NCI-H2107 (cell line): ENCODE results near the gene NAPB.
A peak's percentile ranks its signal among the peaks of the same experiment; 100 is the strongest.
"Not testable (repeated sequence)": the region's sequence is repeated elsewhere in the genome, so short reads cannot be mapped to it uniquely, and the experiment has no call there.

ENCODE experiments used
- DNase-seq: peaks from one replicate; lab custom pipeline; 2025; lab: John Stamatoyannopoulos, UW

Gene NAPB

GRCh38 chr20:23420943-23421931, at the start of gene NAPB:
TSS of gene NAPB (minus strand) at chr20:23421488. CDS start at chr20:23421402, 86 bp downstream.
- peak; percentile 78 for DNase-seq

DNA sequence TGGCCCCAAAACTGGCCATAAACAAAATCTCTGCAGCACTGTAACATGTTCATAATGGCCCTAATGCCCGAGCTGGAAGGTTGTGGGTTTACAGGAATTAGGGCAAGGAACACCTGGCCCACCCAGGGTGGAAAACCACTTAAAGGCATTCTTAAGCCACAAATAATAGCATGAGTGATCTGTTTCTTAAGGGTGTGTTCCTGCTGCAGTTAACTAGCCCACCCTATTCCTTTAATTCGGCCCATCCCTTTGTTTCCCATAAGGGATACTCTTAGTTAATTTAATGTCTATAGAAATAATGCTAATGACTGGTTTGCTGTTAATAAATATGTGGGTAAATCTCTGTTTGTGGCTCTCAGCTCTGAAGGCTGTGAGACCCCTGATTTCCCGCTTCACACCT, 45.7 kb upstream of the NAPB start:
- not testable (repeated sequence) for DNase-seq

GRCh38 chr20:23461180-23461579, 39.9 kb upstream of the NAPB start:
- no peak for DNase-seq

DNA sequence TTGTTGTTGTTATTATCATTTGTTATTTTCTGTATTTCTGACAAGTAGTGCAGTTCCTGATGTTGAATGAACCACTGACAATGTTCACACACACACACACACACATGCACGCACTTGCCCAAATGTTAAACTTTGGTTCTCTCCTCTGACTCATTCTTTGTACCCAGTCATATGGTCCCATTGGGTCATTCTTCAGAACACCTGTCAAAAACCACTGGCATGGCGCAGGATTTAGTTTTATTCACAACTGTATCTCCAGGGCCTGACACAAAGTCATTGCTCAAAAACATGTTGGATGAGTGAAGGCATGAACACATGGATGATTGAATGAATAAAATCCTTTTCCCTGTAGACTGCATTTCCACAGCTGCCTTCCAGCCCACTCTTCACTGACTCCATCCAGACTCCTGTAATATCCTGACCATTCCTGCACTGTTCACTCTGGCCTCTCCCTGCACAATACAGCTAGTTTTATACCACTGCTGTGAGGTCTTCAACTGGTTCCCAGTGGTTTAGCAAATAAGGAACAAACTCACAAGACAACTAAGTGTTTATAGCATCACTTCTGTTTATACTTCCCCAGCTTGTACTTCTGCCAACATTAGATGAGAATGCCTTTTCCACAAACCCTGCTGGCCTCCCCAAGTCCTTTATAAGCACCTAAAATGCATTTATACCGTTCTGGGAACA, 38.3 kb upstream of the NAPB start:
- DNase-seq = no peak

- DNase-seq = no peak
Measured at GRCh38 chr20:23456873-23457272, 35.6 kb upstream of the NAPB start.

DNA sequence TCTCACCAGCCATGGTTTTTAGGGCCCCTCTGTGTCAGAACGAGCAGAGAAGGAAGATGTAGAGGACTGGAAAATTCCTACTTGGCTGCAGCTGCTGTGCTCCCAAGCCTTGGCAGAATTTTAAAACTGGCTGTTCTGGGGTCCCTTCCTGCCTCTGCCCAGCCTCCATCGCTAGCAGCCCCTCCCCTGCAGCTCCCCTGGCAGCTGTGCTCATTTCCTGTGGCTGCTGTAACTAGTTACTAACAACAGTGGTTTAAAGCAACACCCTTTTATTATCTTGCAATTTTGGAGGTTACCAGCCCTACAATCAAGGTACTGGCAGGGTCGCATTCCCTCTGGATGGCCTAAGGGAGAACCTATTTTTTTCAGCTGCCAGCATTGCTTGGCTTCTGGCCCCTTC, 35.1 kb upstream of the NAPB start:
- DNase-seq = no peak

DNA sequence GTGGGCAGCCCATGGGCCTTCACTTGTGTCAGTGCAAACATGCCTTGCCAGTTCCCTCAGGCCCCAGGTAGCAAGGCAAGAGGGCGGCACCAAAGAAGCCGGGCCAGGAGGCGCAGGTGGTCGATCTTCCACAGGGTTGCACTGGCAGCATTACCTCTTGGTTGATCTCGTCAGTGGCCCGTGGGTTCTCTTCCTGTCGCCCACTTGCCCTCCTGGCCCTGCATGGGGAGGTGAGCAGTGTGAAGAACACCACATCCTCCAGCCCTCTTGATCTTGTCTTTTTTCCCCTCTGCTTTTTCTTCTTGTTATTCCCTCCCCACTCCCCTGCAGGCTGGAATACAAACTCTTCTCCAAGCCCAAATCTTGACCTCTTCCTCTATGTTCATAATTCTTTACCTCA, 34.4 kb upstream of the NAPB start:
- DNase-seq = no peak

DNA sequence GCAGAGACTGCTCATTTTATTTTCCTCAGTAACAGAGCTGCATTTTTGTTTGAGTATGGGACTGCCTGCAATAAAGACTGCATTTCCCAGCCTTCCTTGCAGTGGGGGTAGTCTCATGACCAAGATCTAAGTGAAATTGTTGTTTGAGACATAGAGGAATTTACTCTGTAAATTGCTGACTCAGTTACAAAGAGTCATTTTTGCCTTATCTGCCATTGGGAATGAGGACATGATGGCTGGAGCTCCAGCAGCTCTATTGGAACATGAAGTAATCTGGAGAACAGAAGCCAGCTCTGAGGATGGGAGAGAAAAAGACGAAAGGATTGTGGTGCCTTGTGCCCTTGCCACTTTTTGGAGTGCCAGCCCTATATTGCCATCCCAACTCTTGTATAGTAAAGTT, 33.5 kb upstream of the NAPB start:
- no peak for DNase-seq

- DNase-seq = no peak
Measured at GRCh38 chr20:23453549-23454543, 32.6 kb upstream of the NAPB start.

DNA sequence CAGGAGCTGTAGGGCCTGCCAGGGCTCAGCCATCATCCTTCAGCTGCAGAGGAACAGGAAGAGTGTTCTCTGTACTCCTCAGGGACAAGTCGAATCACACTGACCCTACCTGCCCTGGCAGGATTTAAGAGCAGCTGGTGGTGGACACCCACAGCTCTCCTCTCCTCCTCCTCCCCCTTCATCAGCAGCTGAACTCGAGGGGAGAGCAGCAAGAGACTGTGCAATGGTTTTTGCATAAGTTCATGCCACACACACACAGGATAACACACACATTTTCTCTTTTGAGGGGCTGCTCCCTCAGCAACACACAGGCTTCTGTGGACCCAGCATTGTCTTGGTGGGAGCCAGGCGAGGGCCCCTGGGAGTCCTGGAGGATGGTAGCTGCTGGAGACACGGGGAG, 31.5 kb upstream of the NAPB start, which contains the start of gene CST11:
Gene CST11 (minus strand): TSS at position 101 of the 400 bp plus-strand sequence. CDS start 65 bp downstream, at position 36.
- no peak for DNase-seq

- no peak for DNase-seq
Measured at GRCh38 chr20:23451956-23452487, 30.7 kb upstream of the NAPB start.

DNA sequence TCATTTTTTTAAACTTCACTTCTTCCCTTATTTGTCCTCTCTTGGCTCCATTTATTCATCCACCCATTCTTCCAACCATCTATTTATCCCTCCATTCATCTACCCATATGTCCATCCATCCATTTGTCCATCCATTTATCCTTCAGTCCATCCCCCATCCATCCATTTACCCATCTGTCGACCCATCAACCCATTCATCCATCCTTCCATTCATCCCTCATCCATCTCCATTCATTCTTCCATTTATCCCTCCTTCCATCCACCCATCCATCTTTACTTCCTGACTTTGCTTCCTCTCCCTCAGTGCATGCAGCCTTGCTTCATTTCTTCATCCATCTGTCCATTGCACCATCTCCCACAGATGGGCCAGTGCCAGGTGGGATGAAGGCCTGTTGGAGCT, 29.6 kb upstream of the NAPB start:
- DNase-seq = no peak

GRCh38 chr20:23449421-23449820, 28.1 kb upstream of the NAPB start:
- no peak for DNase-seq

GRCh38 chr20:23448167-23448566, 26.9 kb upstream of the NAPB start:
- no peak for DNase-seq

DNA sequence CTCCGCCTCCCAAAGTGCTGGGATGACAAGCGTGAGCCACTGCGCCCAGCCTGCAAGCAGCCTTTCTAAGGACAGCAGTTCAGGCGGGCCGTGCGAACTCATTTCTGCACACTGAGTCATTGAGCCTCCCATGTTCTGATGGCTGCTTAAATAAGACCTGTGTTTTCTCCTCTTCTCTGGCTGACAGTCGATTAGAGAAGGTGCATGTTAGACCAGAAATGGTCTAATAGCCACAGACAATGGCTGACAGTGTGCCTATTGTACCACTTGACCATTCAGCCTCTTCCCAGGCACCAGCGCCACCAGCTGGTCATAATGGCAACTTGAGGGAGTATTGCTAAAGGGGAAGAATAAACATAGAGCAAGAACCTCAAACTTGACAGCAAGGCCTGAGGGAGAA, 25.2 kb upstream of the NAPB start:
- DNase-seq = no peak

GRCh38 chr20:23445596-23446217, 24.4 kb upstream of the NAPB start:
- no peak for DNase-seq

- no peak for DNase-seq
Measured at GRCh38 chr20:23444859-23445258, 23.6 kb upstream of the NAPB start.

- DNase-seq = no peak
Measured at GRCh38 chr20:23442436-23442835, 21.1 kb upstream of the NAPB start.

GRCh38 chr20:23441850-23442313, 20.6 kb upstream of the NAPB start:
- no peak for DNase-seq

DNA sequence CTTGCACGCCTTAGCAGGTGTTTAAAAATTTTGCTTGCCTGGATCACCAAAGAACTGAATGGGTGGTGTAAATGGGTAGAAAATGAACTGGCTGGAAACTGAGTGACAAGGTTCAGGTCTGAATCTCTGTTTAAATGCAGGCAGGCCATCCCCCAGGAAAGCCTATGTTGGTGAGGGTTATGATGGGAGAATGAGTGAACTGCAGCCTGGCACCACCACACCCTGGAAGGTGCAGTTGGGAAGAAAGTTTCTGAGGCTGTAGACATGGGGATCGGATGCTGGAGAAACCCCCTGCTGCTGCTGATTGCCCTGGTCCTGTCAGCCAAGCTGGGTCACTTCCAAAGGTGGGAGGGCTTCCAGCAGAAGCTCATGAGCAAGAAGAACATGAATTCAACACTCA, 18.7 kb upstream of the NAPB start:
- no peak for DNase-seq

DNA sequence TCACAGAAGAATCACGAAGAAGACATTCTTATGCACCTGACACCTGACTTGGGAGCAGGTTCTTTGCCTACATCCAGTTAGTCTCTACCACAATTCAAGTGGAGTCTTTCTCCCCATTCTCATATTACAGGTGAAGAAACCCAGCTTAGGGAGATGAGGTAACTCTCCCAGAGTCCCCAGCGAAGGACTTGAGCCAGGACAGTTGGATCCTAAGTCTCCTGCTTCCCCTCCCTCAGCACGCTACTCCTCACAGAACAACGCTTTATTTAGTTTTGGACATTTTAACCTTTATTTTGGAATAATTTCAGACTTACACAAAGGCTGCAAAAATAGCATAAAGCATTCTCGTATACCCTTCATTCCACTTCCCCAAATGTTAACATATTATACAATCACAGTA, 17.4 kb upstream of the NAPB start:
- DNase-seq = no peak
